H9 (cell line): ENCODE measurements around the gene TEAD2. TPM values are rescaled to one million over a fixed set of nuclear protein-coding genes. Genes with fewer than 3 reads are reported as not detected.

ENCODE experiments used
- DNase-seq: peaks from one replicate; pipeline ENCODE4 v3.0.0-alpha.2; 2017
- H2AFZ ChIP-seq: one replicate; pipeline ENCODE4 v1.6.1; 2013; ENCODE audit warnings: mild to moderate bottlenecking, low read length, control low read depth, moderate library complexity
- H2AK5ac ChIP-seq: 2 replicates; pipeline ENCODE4 v1.6.1; 2013; ENCODE audit warnings: low read length, control low read depth, mixed read lengths; ENCODE audit not compliant: insufficient read length
- H2BK120ac ChIP-seq: one replicate; pipeline ENCODE4 v1.6.1; 2013; ENCODE audit warnings: low read depth, mild to moderate bottlenecking, low read length, control low read depth, inconsistent platforms; ENCODE audit not compliant: poor library complexity, severe bottlenecking
- H2BK12ac ChIP-seq: 2 replicates; pipeline ENCODE4 v1.6.1; 2013; ENCODE audit warnings: low read length, control low read depth, mixed read lengths, low read depth; ENCODE audit not compliant: insufficient read length
- H2BK15ac ChIP-seq: 2 replicates; pipeline ENCODE4 v1.6.1; 2013; ENCODE audit warnings: low read depth, low read length, control low read depth
- H2BK20ac ChIP-seq: one replicate; pipeline ENCODE4 v1.6.1; 2013; ENCODE audit warnings: low read depth, mild to moderate bottlenecking, low read length, control low read depth, inconsistent platforms; ENCODE audit not compliant: poor library complexity, severe bottlenecking
- H2BK5ac ChIP-seq: 2 replicates; pipeline ENCODE4 v1.6.1; 2013; ENCODE audit warnings: low read length, control low read depth, mixed read lengths; ENCODE audit not compliant: insufficient read length
- H3K14ac ChIP-seq: 2 replicates; pipeline ENCODE4 v1.6.1; 2013; ENCODE audit warnings: low read length, control low read depth; ENCODE audit not compliant: insufficient read depth
- H3K18ac ChIP-seq: 2 replicates; pipeline ENCODE4 v1.6.1; 2013; ENCODE audit warnings: low read depth, mild to moderate bottlenecking, mixed read lengths, low read length, control low read depth; ENCODE audit not compliant: insufficient read length
- H3K23ac ChIP-seq: 2 replicates; pipeline ENCODE4 v1.6.1; 2013; ENCODE audit warnings: low read length, control low read depth, mixed read lengths, low read depth; ENCODE audit not compliant: insufficient read length
- H3K23me2 ChIP-seq: 2 replicates; pipeline ENCODE4 v1.6.1; 2013; ENCODE audit warnings: low read depth, mild to moderate bottlenecking, mixed read lengths, low read length, control low read depth; ENCODE audit not compliant: insufficient read length, poor library complexity, severe bottlenecking
- H3K27ac ChIP-seq: 2 replicates; pipeline ENCODE4 v1.5.1; 2013; ENCODE audit warnings: low read length, control low read depth, mixed read lengths, low read depth; ENCODE audit not compliant: insufficient read length
- H3K27me3 ChIP-seq: 2 replicates; pipeline ENCODE4 v1.6.1; 2013; ENCODE audit warnings: low read length, control low read depth, inconsistent platforms; ENCODE audit not compliant: insufficient read depth
- H3K4ac ChIP-seq: 2 replicates; pipeline ENCODE4 v1.6.1; 2013; ENCODE audit warnings: low read depth, mild to moderate bottlenecking, control low read depth, inconsistent platforms, low read length, moderate library complexity
- H3K4me1 ChIP-seq: 2 replicates; pipeline ENCODE4 v1.6.1; 2013; ENCODE audit warnings: low read length, control low read depth, inconsistent platforms; ENCODE audit not compliant: insufficient read depth
- H3K4me2 ChIP-seq: 2 replicates; pipeline ENCODE4 v1.6.1; 2013; ENCODE audit warnings: low read length, control low read depth, mixed read lengths; ENCODE audit not compliant: insufficient read length, insufficient read depth
- H3K56ac ChIP-seq: 2 replicates; pipeline ENCODE4 v1.6.1; 2013; ENCODE audit warnings: low read depth, mild to moderate bottlenecking, mixed read lengths, low read length, control low read depth; ENCODE audit not compliant: insufficient read length
- H3K79me1 ChIP-seq: 2 replicates; pipeline ENCODE4 v1.6.1; 2013; ENCODE audit warnings: low read depth, mild to moderate bottlenecking, moderate library complexity, low read length, control low read depth, inconsistent platforms; ENCODE audit not compliant: insufficient read depth, poor library complexity, severe bottlenecking
- H3K79me2 ChIP-seq: 2 replicates; pipeline ENCODE4 v1.6.1; 2013; ENCODE audit warnings: low read length, control low read depth, inconsistent platforms; ENCODE audit not compliant: insufficient read depth
- H3K9ac ChIP-seq: 2 replicates; pipeline ENCODE4 v1.6.1; 2013; ENCODE audit warnings: low read length, control low read depth, mixed read lengths; ENCODE audit not compliant: insufficient read length; ENCODE audit errors: extremely low read depth
- H3K9me3 ChIP-seq: one replicate; pipeline ENCODE4 v1.6.1; 2013; ENCODE audit warnings: low read depth, low read length, inconsistent platforms; ENCODE audit not compliant: control insufficient read depth
- H3T11ph ChIP-seq: one replicate; pipeline ENCODE4 v1.6.1; 2013; ENCODE audit warnings: mild to moderate bottlenecking, low read length, control low read depth, inconsistent platforms
- H4K20me1 ChIP-seq: one replicate; pipeline ENCODE4 v1.6.1; 2013; ENCODE audit not compliant: control insufficient read depth, insufficient read length, insufficient read depth
- H4K5ac ChIP-seq: 2 replicates; pipeline ENCODE4 v1.6.1; 2013; ENCODE audit warnings: low read depth, mild to moderate bottlenecking, mixed read lengths, low read length, control low read depth; ENCODE audit not compliant: insufficient read length
- H4K8ac ChIP-seq: replicated peaks from 2 replicates; pipeline ENCODE4 v1.6.1; 2013; ENCODE audit warnings: low read length, control low read depth, mixed read lengths, low read depth; ENCODE audit not compliant: insufficient read length
- H4K91ac ChIP-seq: 2 replicates; pipeline ENCODE4 v1.6.1; 2013; ENCODE audit warnings: low read depth, mild to moderate bottlenecking, moderate library complexity, mixed read lengths, low read length, control low read depth; ENCODE audit not compliant: insufficient read length
- H3K27ac Mint-ChIP-seq, 3 experiments: 2 replicates in 2 of 3; 3 replicates in 1 of 3; pipeline ENCODE4 v1.8.0; 2020 to 2021; ENCODE audit warnings: mixed read lengths in 3 of 3, mild to moderate bottlenecking in 1 of 3, moderate library complexity in 1 of 3
- H3K27me3 Mint-ChIP-seq: 2 replicates; pipeline ENCODE4 v1.8.0; 2021; ENCODE audit warnings: low read depth, mild to moderate bottlenecking, moderate library complexity, mixed read lengths
- H3K36me3 Mint-ChIP-seq, 3 experiments: 2 replicates in 2 of 3; 3 replicates in 1 of 3; pipeline ENCODE4 v1.8.0; 2020 to 2021; ENCODE audit warnings: low read depth in 3 of 3, mixed read lengths in 3 of 3; ENCODE audit not compliant: insufficient read depth in 1 of 3
- H3K4me1 Mint-ChIP-seq, 2 experiments: 2 replicates each; pipeline ENCODE4 v1.8.0; 2020; ENCODE audit warnings: mixed read lengths in 2 of 2
- H3K4me3 Mint-ChIP-seq, 2 experiments: 2 replicates in 1 of 2; 3 replicates in 1 of 2; pipeline ENCODE4 v1.8.0; 2020 to 2021; ENCODE audit warnings: mild to moderate bottlenecking in 2 of 2, mixed read lengths in 2 of 2, moderate library complexity in 1 of 2
- H3K9me3 Mint-ChIP-seq, 2 experiments: 2 replicates in 1 of 2; 3 replicates in 1 of 2; pipeline ENCODE4 v1.8.0; 2020; ENCODE audit warnings: mild to moderate bottlenecking in 2 of 2, mixed read lengths in 2 of 2, moderate library complexity in 1 of 2
- CTCF ChIP-seq: fragments of 200-600 bp; sonication (generic); conservative IDR thresholded peaks from 3 replicates; pipeline ENCODE4 v1.8.0; 2021; ENCODE audit warnings: antibody characterized with exemption, mild to moderate bottlenecking
- WGBS: extraction: QIAGEN DNeasy Blood & Tissue Kit; methylation state at CpG from one replicate; pipeline ENCODE4 v1.1.7; 2013; ENCODE audit warnings: missing lambda C conversion rate, low lambda C conversion rate, mixed read lengths; ENCODE audit not compliant: insufficient read length; ENCODE audit errors: extremely low coverage; 5-methylcytosine and 5-hydroxymethylcytosine counted together
- total RNA-seq: library from RNA; stranded (reverse); gene quantifications from 2 replicates; pipeline ENCODE4 v1.2.1, GENCODE V29; 2021

The TEAD2 gene
- total RNA-seq, 1 experiment from 2014 or later: 126 TPM

- H4K20me1 ChIP-seq: no peaks in the 10 kb centered on the region
- no peak overlapping the region for H3K56ac ChIP-seq
- H3K18ac ChIP-seq: no peak overlapping the region
- Mint-ChIP-seq H3K4me1 (peaks cover 3 to 4% of the 10 kb centered on the region in 2 experiments; a peak in 2 of 4 replicates), H3K36me3 (peaks cover 81 to 98% (median 94%) of the 10 kb centered on the region in 3 experiments), H3K27ac (peak overlapping the region in 2 of 3 experiments; percentile 86 to 94; a peak in 5 of 7 replicates), H3K9me3 (no peaks in the 10 kb centered on the region), H3K4me3 (no peak overlapping the region; a peak in 2 of 5 replicates), H3K27me3 (no peaks in the 10 kb centered on the region)
- no peak overlapping the region for H3K9ac ChIP-seq
- H3K79me2 ChIP-seq: no peaks in the 10 kb centered on the region
- H2AK5ac ChIP-seq: no peak overlapping the region
- H3K23me2 ChIP-seq: no peaks in the 10 kb centered on the region
- no peak overlapping the region for H2BK120ac ChIP-seq
- H2BK20ac ChIP-seq: no peak overlapping the region
- no peak overlapping the region for H3K23ac ChIP-seq
- no peak overlapping the region for H2AFZ ChIP-seq
- DNase-seq: no peak
- no peak overlapping the region for H2BK12ac ChIP-seq
- no peak overlapping the region for H4K91ac ChIP-seq
- no peak overlapping the region for H2BK5ac ChIP-seq
- WGBS: no CpG with 5 or more reads among the region's 12 CpGs
- no peak overlapping the region for H3K4me2 ChIP-seq
- H3K9me3 ChIP-seq: no peaks in the 10 kb centered on the region
- no peak overlapping the region for H3K14ac ChIP-seq
- no peak overlapping the region for H2BK15ac ChIP-seq
- H4K8ac ChIP-seq: no peak overlapping the region
- H3K27me3 ChIP-seq: no peaks in the 10 kb centered on the region
- H3T11ph ChIP-seq: no peak overlapping the region
- TF ChIP-seq CTCF: no peak
- no peak overlapping the region for H4K5ac ChIP-seq
- no peaks in the 10 kb centered on the region for H3K79me1 ChIP-seq
- no peak overlapping the region for H3K27ac ChIP-seq
- no peak overlapping the region for H3K4ac ChIP-seq
- H3K4me1 ChIP-seq: no peaks in the 10 kb centered on the region
Measured at GRCh38 chr19:49348305-49349189, 13.7 kb downstream of the TEAD2 start.
